Measurements from ENCODE around the gene LONRF2.

GRCh38 chr2:100365434-100365833 is 43.1 kb upstream of the LONRF2 start:
- TF ChIP-seq CTCF (conservative IDR thresholded peaks at IDR 0.05; ENCODE audit: low read depth, low read length) (no peak), EZH2 (IDR thresholded peaks at IDR 0.05; ENCODE audit: low read length, unreplicated experiment) (no peak)
